Prostate gland (tissue), 2 donors: ENCODE data around the gene PPP4R4.

ENCODE experiments used
- CTCF ChIP-seq, 4 experiments: fragments of 200-600 bp in 2 of 4; fragments of 450-650 bp in 2 of 4; sonication (generic) in 2 of 4; IDR thresholded peaks; 1 replicate in 3 of 4; 2 replicates in 1 of 4; pipeline ENCODE4 v1.5.1; 2016 to 2019; ENCODE audit warnings: antibody characterized with exemption in 4 of 4, mild to moderate bottlenecking in 2 of 4, moderate library complexity in 2 of 4
- POLR2A ChIP-seq: fragments of 450-650 bp; IDR thresholded peaks from one replicate; pipeline ENCODE4 v1.6.1; 2016; ENCODE audit warnings: antibody characterized with exemption, mild to moderate bottlenecking

GRCh38 chr14:94170136-94170535, 4.0 kb upstream of the PPP4R4 start:
- TF ChIP-seq POLR2A = no peak
- no peak for TF ChIP-seq CTCF (IDR thresholded peaks at IDR 0.05)
